HCT116 (cell line): ENCODE measurements around the gene CTCFL. TPM values are rescaled to one million over a fixed set of nuclear protein-coding genes. Genes with fewer than 3 reads are reported as not detected.

ENCODE experiments used
- ATAC-seq: fragments of 200-7000 bp; cut with Tn5 transposase; 2 replicates; pipeline ENCODE4 v1.9.1; 2020; ENCODE audit warnings: mild to moderate bottlenecking, moderate library complexity
- BruUV-seq: library from RNA; stranded (reverse); fragments of 400-500 nt; replicated peaks from 2 replicates; lab custom pipeline; 2021; lab: Mats Ljungman, UMichigan
- CTCF ChIA-PET: fragments of 300-600 bp; sonication (Branson Sonifier 250); formaldehyde crosslinking; loops from one replicate; lab custom pipeline; 2021; ENCODE audit warnings: antibody characterized with exemption; lab: Charles Lee
- POLR2A ChIA-PET: fragments of 300-600, 350-600 bp; sonication (Branson Sonifier 250); formaldehyde crosslinking; loops from one replicate; lab custom pipeline; 2021; ENCODE audit warnings: antibody characterized with exemption; lab: Charles Lee
- RAD21 ChIA-PET, 2 experiments: fragments of 300-600 bp; sonication (Branson Sonifier 250); formaldehyde crosslinking; loops; one replicate each; lab custom pipeline; 2023; ENCODE audit warnings: low total read pairs in 2 of 2; ENCODE audit not compliant: uncharacterized antibody in 2 of 2, unreplicated experiment in 2 of 2, low non-redundant PET in 1 of 2; lab: Charles Lee
- DNase-seq: peaks from one replicate; pipeline ENCODE4 v3.0.0-alpha.2; 2010; ENCODE audit warnings: low read depth, low spot score
- H2AFZ ChIP-seq: fragments of 200-600 bp; shearing (Covaris generic), sonication (generic); 2 replicates; pipeline ENCODE4 v1.6.1; 2017; ENCODE audit warnings: low read depth, mixed run types, mixed read lengths, antibody characterized with exemption, low read length; ENCODE audit not compliant: poor library complexity, severe bottlenecking
- H3K27ac ChIP-seq: 2 replicates; pipeline ENCODE4 v1.5.1; 2012; ENCODE audit warnings: low read depth, low read length
- H3K27me3 ChIP-seq: fragments of 200-600 bp; sonication (generic); 2 replicates; pipeline ENCODE4 v1.6.1; 2016; ENCODE audit warnings: mixed run types, low read length, mixed read lengths; ENCODE audit not compliant: insufficient read depth
- H3K36me3 ChIP-seq, 2 experiments: fragments of 200-500 bp in 1 of 2; fragments of 200-600 bp in 1 of 2; sonication (Bioruptor generic) in 1 of 2; sonication (generic) in 1 of 2; 2 replicates each; pipeline versions ENCODE4 v1.5.1 to v1.6.1; 2014 to 2016; ENCODE audit warnings: low read length in 2 of 2, inconsistent platforms in 1 of 2, mixed read lengths in 1 of 2, mixed run types in 1 of 2; ENCODE audit not compliant: insufficient read depth in 2 of 2, control insufficient read depth in 1 of 2
- H3K4me1 ChIP-seq, 2 experiments: fragments of 200-600 bp in 1 of 2; sonication (generic) in 1 of 2; 2 replicates each; pipeline versions ENCODE4 v1.5.1 to v1.6.1; 2012 to 2017; ENCODE audit warnings: low read length in 2 of 2, inconsistent platforms in 1 of 2, mild to moderate bottlenecking in 1 of 2, mixed read lengths in 1 of 2, mixed run types in 1 of 2, moderate library complexity in 1 of 2; ENCODE audit not compliant: insufficient read depth in 2 of 2, control insufficient read depth in 1 of 2
- H3K4me2 ChIP-seq: fragments of 200-600 bp; sonication (generic); 2 replicates; pipeline ENCODE4 v1.6.1; 2017; ENCODE audit warnings: mixed run types, low read length, mixed read lengths
- H3K4me3 ChIP-seq, 2 experiments: fragments of 200-600 bp in 1 of 2; sonication (generic) in 1 of 2; replicated peaks in 1 of 2; 2 replicates each; pipeline ENCODE4 v1.5.1; 2011 to 2016; ENCODE audit warnings: low read length in 2 of 2, control low read depth in 1 of 2, low read depth in 1 of 2, mild to moderate bottlenecking in 1 of 2, mixed read lengths in 1 of 2, mixed run types in 1 of 2
- H3K79me2 ChIP-seq: fragments of 200-600 bp; sonication (generic); 2 replicates; pipeline ENCODE4 v1.6.1; 2017; ENCODE audit warnings: mild to moderate bottlenecking, mixed run types, low read length, moderate library complexity, mixed read lengths; ENCODE audit not compliant: insufficient read depth
- H3K9ac ChIP-seq: fragments of 200-600 bp; sonication (generic); 2 replicates; pipeline ENCODE4 v1.6.1; 2016; ENCODE audit warnings: low read length, mixed read lengths
- H3K9me2 ChIP-seq: fragments of 200-600 bp; sonication (generic), shearing (Covaris generic); 2 replicates; pipeline ENCODE4 v1.6.1; 2017; ENCODE audit warnings: mixed run types, mild to moderate bottlenecking, moderate library complexity; ENCODE audit not compliant: insufficient read depth
- H3K9me3 ChIP-seq, 2 experiments: fragments of 200-500 bp in 1 of 2; fragments of 200-600 bp in 1 of 2; sonication (Bioruptor generic) in 1 of 2; sonication (generic) in 1 of 2; 2 replicates each; pipeline ENCODE4 v1.6.1; 2014 to 2017; ENCODE audit warnings: low read length in 2 of 2, mixed read lengths in 2 of 2, inconsistent platforms in 1 of 2, low read depth in 1 of 2, mild to moderate bottlenecking in 1 of 2, mixed run types in 1 of 2, moderate library complexity in 1 of 2; ENCODE audit not compliant: control insufficient read depth in 1 of 2, insufficient read depth in 1 of 2
- H4K20me1 ChIP-seq: fragments of 200-600 bp; sonication (generic), shearing (Covaris generic); 2 replicates; pipeline ENCODE4 v1.6.1; 2017; ENCODE audit warnings: mixed run types, mild to moderate bottlenecking, moderate library complexity; ENCODE audit not compliant: insufficient read depth
- CBX3 ChIP-seq: IDR thresholded peaks from 2 replicates; pipeline ENCODE4 v1.6.1; 2012; ENCODE audit warnings: low read depth
- CEBPB ChIP-seq: IDR thresholded peaks from 2 replicates; pipeline ENCODE4 v1.6.1; 2012; ENCODE audit warnings: low read depth
- EGR1 ChIP-seq: IDR thresholded peaks from 2 replicates; pipeline ENCODE4 v1.6.1; 2012; ENCODE audit warnings: low read depth
- EZH2phosphoT487 ChIP-seq: fragments of 200-600 bp; IDR thresholded peaks from 2 replicates; pipeline ENCODE4 v1.6.1; 2018; ENCODE audit warnings: antibody characterized with exemption, borderline replicate concordance
- FOSL1 ChIP-seq: IDR thresholded peaks from 2 replicates; pipeline ENCODE4 v1.6.1; 2012; ENCODE audit warnings: low read depth
- JUND ChIP-seq: IDR thresholded peaks from 2 replicates; pipeline ENCODE4 v1.6.1; 2012
- SIN3A ChIP-seq: IDR thresholded peaks from 2 replicates; pipeline ENCODE4 v1.6.1; 2012; ENCODE audit warnings: low read depth
- SRF ChIP-seq: IDR thresholded peaks from 2 replicates; pipeline ENCODE4 v1.6.1; 2012; ENCODE audit warnings: low read depth
- TCF7L2 ChIP-seq: IDR thresholded peaks from 2 replicates; pipeline ENCODE4 v1.7.0; 2011; ENCODE audit warnings: borderline replicate concordance, inconsistent platforms; ENCODE audit not compliant: insufficient read depth, insufficient read length; ENCODE audit errors: extremely low read depth
- YY1 ChIP-seq: IDR thresholded peaks from 2 replicates; pipeline ENCODE4 v1.6.1; 2011; ENCODE audit warnings: low read length, low read depth, moderate library complexity, mild to moderate bottlenecking; ENCODE audit not compliant: insufficient replicate concordance; ENCODE audit errors: extremely low read depth
- ZBTB33 ChIP-seq: IDR thresholded peaks from 2 replicates; pipeline ENCODE4 v1.6.1; 2011; ENCODE audit warnings: mild to moderate bottlenecking, low read length, moderate library complexity; ENCODE audit not compliant: insufficient replicate concordance; ENCODE audit errors: extremely low read depth
- ZFX ChIP-seq: fragments of 450-650 bp; IDR thresholded peaks from 2 replicates; pipeline ENCODE4 v1.6.1; 2017
- intact Hi-C: fragments of 100-400 bp; cut with micrococcal nuclease; formaldehyde crosslinking; loops from 2 replicates; pipeline ENCODE4 v1.10.0; 2022
- total RNA-seq: library from RNA; stranded (reverse); gene quantifications from one replicate; pipeline ENCODE4 v1.2.1, GENCODE V29; 2021; ENCODE audit not compliant: unreplicated experiment
- TF ChIP-seq, protein P1 (sequence below), 3 experiments: fragments of 200-600 bp in 1 of 3; sonication (generic) in 1 of 3; IDR thresholded peaks in 2 of 3; conservative IDR thresholded peaks in 1 of 3; 2 replicates each; pipeline ENCODE4 v1.5.1; 2012 to 2017; ENCODE audit warnings: low read depth in 2 of 3, low read length in 2 of 3, antibody characterized with exemption in 1 of 3, borderline replicate concordance in 1 of 3, control low read depth in 1 of 3, mild to moderate bottlenecking in 1 of 3, mixed read lengths in 1 of 3, mixed run types in 1 of 3, moderate library complexity in 1 of 3; ENCODE audit not compliant: insufficient read depth in 1 of 3

The CTCFL gene
- total RNA-seq, 1 experiment from 2014 or later: 0.34 TPM

DNA sequence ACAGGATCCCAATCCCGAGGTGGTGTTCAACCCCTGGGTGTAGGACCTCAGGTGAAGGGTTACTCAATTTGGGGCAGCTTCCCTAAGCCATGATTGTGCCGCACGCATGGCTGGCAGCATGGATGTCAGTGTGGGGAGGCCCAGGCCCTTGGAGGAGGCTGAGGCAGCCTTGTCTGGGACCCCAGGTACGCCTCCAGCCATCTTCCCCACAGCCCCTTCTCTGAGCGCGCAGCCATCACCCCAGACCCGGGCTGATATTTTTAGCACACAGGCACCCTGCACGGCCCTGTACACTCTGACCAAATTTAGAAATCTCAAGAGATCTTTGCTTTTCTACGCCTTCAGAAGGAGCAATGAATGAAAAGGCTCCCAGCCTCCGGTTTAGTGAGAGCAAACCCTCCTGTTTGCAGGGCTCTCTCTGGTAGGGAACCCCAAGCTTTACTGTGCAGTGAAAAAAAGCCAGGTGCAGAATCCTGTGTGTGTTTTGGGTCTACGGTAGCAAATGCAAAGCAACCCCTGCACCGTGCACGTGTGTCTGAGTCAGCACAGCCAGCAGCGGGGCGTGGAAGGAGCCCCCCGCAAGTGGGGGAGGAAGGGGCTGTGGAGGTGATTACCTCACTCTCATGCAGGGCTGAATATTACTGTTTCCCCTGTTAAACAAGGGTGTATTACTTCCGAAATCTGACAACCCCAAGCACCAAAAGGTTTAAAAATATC lies 44.3 kb downstream of the CTCFL start:
- Histone ChIP-seq H3K36me3 (no peaks in the 10 kb centered on the region), H3K4me2 (no peak overlapping the region), H3K27ac (no peak overlapping the region), H3K4me3 (no peak overlapping the region), H3K4me1 (peaks cover 1 to 2% of the 10 kb centered on the region in 2 experiments), H3K27me3 (no peaks in the 10 kb centered on the region), H3K9me2 (no peaks in the 10 kb centered on the region), H3K9me3 (no peaks in the 10 kb centered on the region), H3K9ac (no peak overlapping the region), H3K79me2 (no peaks in the 10 kb centered on the region), H2AFZ (no peak overlapping the region), H4K20me1 (no peaks in the 10 kb centered on the region)
- intact Hi-C loops: no loop called here
- no peak for ATAC-seq
- DNase-seq: no peak
- TF ChIP-seq JUND (no peak), FOSL1 (no peak), SIN3A (no peak), SRF (no peak), CEBPB (no peak), EGR1 (no peak)
- ChIA-PET RAD21 (no interaction called here), CTCF (no interaction called here), POLR2A (no interaction called here)
- no TSS peak for BruUV-seq

GRCh38 chr20:57479196-57479595 lies 45.7 kb downstream of the CTCFL start:
- BruUV-seq: no TSS peak
- RAD21 ChIA-PET: no interaction called here
- CTCF ChIA-PET: no interaction called here
- TF ChIP-seq JUND (no peak), ZBTB33 (no peak), YY1 (no peak), CBX3 (no peak), CEBPB (no peak), ZFX (no peak), SRF (no peak), EZH2phosphoT487 (no peak), TCF7L2 (no peak)
- TF ChIP-seq, protein P1, sequence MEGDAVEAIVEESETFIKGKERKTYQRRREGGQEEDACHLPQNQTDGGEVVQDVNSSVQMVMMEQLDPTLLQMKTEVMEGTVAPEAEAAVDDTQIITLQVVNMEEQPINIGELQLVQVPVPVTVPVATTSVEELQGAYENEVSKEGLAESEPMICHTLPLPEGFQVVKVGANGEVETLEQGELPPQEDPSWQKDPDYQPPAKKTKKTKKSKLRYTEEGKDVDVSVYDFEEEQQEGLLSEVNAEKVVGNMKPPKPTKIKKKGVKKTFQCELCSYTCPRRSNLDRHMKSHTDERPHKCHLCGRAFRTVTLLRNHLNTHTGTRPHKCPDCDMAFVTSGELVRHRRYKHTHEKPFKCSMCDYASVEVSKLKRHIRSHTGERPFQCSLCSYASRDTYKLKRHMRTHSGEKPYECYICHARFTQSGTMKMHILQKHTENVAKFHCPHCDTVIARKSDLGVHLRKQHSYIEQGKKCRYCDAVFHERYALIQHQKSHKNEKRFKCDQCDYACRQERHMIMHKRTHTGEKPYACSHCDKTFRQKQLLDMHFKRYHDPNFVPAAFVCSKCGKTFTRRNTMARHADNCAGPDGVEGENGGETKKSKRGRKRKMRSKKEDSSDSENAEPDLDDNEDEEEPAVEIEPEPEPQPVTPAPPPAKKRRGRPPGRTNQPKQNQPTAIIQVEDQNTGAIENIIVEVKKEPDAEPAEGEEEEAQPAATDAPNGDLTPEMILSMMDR (IDR thresholded peaks at IDR 0.05 in 2 of 3, conservative IDR thresholded peaks at IDR 0.05 in 1 of 3; ENCODE audit: borderline replicate concordance in 1 of 3, insufficient read depth in 1 of 3, low read depth in 2 of 3, low read length in 2 of 3): no peak

More at GRCh38 chr20:57479196-57479595, 45.7 kb downstream of the CTCFL start:
- no peak overlapping the region for H3K4me2 ChIP-seq
- H3K9me3 ChIP-seq: no peaks in the 10 kb centered on the region
- POLR2A ChIA-PET: no interaction called here
- H3K9me2 ChIP-seq: no peaks in the 10 kb centered on the region
- H4K20me1 ChIP-seq: no peaks in the 10 kb centered on the region
- intact Hi-C loops: no loop called here
- H3K36me3 ChIP-seq: no peaks in the 10 kb centered on the region
- no peak overlapping the region for H3K9ac ChIP-seq
- no peak overlapping the region for H3K4me3 ChIP-seq
- no peaks in the 10 kb centered on the region for H3K79me2 ChIP-seq
- ATAC-seq (no peak), DNase-seq (no peak)
- no peaks in the 10 kb centered on the region for H3K27me3 ChIP-seq
- H3K4me1 ChIP-seq: peaks cover 9% of the 10 kb centered on the region in 2 experiments
- H3K27ac ChIP-seq: no peak overlapping the region
- no peak overlapping the region for H2AFZ ChIP-seq
